SHP77 (cell line): ENCODE measurements around the gene GPATCH8.
"Not testable (repeated sequence)": the region's sequence is repeated elsewhere in the genome, so short reads cannot be mapped to it uniquely, and the experiment has no call there.

Source experiments
- DNase-seq, 2 experiments: peaks; one replicate each; lab custom pipeline; 2025; lab: John Stamatoyannopoulos, UW

GPATCH8 gene

DNA sequence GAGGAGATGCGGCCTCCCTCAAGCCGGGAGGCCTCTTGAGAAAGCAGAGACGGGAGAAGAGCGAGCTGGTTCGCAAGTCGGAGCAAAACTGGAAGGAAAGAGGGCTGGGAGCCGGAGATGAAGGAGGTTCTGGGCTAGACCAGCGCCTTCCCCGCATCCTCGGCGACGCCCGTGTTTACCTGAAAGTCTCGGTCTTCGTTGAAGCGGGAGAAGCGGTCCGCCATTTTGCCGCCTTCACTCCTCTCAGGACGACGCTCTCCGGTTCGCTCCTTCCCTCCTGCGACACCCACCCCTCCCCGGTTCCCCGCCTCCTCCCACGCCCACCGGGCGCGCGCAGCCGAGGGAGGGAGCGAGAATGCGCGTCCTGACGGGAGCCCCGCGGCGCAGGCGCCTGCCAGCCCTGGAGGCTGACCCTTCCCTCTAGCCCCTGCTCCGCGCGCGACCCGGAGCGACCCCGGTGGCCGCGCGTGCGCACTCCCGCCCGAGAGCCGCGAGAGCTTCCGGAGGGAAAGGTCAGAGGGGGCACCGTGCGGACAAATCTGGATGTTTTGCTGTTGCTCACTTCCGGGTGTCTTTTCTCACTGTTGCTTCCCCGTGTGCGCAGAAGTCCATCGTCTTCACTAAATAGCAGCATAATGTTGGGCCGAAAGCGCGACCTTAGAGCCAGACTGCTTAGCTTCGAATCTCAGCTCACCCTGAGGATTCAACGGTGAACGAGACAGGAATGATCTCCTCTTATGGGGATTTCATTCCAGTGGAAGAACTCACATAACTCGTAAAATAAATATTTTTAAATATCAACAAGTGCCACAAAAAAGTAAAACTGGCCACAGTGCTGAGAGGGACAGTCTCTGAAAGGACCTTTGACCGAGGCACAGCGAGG lies at the start of gene GPATCH8:
TSS of gene GPATCH8 (minus strand) at position 260 of the 883 bp plus-strand sequence. CDS start at position 224, 36 bp downstream.
- DNase-seq = peak; percentile 91 to 94

DNA sequence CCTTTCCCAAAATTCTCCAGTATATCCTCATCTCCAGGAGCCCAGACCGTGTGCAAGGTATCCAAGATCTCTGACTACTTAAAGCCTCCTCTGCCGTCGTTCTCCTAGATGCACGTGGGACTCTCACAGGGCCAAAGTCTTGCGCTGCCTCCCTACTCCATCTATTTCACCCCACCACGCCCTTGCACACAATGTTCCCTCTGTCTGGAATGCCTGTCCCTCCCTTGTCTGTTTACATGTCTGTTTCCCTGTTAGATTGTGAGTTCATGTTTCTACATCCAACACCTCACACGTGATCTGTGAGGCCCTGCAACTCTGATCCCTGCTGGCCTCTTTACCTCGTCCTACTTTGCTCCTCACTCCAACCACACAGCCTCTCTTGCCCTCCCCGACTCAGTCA lies 49.2 kb upstream of the GPATCH8 start:
- DNase-seq = no peak

DNA sequence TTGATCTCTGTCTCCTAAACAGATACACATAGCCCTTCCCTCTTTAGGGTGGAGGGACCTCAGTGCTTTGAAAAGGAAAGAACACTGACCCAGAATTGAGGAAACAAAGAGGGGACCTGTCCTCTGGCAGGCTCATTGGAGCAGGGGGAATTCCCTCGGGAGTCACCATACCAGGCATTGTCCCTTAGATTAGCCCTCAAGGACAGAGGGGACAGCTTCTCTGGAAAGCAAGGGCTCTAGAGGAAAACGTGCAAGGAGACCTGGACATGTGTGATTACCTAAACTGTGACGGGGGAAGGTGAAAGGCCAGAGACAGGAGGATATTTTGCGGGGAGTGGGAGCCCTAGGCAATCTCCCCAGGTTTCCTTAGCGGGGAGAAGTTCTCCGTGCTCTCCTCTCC lies 46.5 kb upstream of the GPATCH8 start:
- no peak for DNase-seq

DNA sequence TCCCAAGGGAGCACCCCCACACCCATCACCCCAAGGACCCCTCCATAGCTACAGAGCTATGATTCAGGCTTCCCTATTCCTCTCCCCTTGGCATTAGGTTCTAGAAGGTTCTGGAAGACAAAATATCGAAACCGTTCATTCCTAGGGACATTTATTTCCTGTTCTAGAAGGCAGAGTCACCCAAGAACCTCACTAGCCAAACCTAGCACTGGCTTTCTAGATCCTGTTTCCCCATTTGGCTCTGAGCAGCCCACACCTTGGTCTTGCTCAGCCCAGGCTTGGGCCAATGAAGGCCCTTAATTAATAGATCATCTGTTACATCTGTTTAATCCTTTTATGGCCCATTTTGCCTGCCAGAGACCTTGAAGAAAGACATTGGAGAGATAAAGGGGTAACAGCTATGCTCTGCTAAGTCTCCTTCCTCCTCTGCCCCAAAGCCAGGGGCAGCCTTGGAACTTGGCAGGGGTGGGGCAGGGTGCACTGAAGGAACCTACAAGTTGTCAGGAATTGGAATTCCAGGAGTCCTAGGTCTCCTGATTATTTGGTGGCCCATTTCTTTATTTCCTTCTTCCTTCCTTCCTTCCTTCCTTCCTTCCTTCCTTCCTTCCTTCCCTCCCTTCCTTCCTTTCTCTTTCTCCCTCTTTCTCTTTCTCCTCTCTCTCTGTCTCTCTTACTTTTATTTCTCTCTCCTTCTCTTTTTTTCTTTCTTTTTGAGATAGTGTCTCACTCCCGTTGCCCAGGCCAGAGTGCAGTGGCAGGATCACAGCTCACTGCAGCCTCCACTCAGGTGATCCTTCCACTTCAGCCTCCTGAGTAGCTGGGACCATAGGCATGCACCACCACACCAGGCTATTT lies 45.4 kb upstream of the GPATCH8 start:
- no peak for DNase-seq

DNA sequence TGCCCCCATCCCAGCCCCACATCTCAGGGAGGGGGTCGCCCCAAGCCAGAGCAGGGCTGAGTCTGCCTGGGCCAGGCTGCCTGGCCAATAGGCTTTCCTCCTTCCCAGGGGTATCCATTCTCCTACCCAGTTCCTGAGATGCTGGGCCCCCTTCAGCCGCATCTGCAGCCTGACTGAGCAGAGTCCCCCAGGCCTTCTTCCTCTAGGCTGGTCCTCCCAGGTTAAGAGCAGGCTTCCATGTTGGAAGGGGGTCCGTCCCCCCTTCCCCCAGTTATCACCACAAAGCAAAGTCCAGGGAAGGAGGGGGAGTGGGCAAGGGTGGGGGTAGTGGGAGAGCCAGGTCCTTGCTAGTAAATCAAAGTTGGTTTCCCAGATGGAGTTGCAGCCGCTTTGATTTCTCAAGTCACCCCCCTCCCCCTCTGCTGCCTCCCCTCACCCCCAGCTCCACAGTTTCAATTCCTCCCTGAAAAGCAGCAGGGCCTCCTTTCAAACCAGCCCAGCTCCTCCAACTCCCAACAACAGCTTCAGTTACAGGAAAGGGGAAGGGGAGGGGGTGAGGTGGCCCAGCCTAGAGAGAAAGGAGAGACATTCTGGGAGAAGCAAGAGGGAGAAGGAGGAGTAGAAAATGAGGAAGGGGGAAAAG lies 44.5 kb upstream of the GPATCH8 start:
- DNase-seq = no peak

DNA sequence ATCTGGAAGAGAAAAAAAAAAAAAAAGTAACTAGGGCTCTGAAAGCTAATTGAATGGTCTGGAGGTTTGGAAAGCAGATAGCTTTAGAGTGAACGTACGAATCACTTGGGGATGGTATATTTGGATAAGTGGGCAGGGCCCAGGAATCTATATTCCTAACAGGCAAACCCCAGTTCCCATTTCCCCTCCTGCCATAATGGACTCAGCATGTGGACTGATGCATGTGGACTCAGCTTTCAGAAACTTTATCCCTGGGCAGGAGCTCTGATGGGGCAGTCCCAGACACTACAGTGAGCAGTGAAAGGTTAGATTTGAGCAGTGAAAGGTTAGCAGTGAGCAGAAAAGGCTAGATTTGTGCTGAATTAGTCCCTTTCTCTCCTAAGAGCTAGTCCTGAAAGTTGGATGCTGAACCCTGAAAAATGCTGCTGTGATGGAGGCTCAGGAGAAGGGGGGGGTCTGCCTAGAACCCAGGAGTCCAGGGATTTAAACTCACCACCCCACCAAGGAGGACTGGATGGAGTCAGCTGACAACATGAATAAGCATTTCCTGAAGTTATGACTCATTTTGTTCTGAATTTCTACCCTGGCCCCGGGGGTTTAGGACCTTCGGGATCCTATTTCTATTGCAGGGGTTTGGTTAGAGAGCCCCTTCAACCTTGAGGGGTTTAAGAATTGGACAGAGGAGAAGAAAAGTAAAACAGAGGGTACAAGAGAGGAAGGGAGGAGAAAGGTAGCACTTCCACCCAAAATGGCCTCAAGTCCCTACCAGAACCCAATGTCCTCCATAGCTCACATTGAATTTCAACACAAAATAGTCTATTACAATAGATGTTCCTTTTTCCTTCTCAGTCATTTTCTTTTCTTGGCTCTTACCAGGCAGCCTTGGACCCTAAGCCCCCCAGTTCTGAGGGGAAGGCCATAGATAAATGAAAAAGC lies 43.7 kb upstream of the GPATCH8 start:
- no peak for DNase-seq

DNA sequence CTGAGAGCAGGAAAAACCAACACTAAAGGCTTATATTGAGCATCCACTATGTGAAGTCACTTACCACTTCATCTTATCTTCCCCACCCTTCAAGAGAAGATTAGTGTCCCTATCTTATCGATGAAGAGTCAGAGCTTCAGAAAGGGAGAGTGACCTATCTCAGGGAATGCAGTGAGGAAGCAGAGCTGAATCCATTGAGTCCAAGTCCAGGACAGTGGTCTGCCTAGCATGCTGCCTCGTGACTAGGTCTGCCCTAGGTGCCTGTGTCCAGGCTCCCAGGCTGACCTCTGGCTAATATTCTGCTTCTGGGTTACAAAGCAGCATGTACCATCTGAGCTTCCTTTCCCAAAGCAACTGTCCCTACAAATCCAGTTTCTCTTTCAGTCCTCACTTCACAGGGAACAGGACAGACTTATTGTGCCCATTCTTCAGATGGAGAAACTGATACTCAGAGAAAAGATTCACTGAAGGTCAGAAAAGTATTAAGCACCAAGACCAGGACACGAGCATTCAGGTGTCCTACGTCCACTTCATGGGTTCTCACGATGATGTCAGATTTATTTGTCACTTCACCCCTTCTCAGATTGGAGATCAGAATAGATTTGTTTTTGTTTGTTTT lies 40.8 kb upstream of the GPATCH8 start:
- no peak for DNase-seq

DNA sequence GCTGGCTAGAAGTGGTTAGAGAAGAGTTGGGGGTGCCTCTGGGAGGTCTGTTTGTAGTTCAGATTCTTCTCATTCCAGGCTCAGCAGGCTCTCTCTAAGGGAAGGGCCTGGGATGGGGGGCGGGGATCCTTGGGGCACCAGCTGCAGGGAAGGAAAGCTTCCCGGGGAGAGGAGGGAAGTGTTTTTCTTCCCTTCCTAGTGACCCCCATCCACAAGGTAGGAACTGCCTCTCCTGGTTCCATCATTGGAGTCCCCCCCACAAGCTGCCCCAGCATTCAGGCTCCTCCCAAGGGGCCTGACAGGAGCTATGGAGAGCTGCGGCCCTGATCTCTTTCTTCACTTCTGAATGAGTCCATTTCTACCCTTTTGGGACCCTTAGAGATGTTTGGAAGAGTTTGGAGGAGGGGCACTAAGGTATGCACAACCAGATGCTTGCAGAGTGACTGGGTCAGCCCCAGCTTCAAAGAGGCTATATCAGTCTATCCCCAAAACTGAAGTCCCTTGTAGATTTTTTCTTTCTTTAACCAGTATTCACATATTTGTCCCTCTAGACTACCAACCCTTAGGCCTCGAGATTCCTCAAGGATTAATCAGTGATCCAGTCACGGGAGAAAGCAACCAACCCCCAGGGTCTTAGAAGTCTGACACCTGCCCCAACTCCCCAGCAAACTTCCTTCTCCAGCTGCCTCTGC lies 40.2 kb upstream of the GPATCH8 start:
- DNase-seq = no peak

DNA sequence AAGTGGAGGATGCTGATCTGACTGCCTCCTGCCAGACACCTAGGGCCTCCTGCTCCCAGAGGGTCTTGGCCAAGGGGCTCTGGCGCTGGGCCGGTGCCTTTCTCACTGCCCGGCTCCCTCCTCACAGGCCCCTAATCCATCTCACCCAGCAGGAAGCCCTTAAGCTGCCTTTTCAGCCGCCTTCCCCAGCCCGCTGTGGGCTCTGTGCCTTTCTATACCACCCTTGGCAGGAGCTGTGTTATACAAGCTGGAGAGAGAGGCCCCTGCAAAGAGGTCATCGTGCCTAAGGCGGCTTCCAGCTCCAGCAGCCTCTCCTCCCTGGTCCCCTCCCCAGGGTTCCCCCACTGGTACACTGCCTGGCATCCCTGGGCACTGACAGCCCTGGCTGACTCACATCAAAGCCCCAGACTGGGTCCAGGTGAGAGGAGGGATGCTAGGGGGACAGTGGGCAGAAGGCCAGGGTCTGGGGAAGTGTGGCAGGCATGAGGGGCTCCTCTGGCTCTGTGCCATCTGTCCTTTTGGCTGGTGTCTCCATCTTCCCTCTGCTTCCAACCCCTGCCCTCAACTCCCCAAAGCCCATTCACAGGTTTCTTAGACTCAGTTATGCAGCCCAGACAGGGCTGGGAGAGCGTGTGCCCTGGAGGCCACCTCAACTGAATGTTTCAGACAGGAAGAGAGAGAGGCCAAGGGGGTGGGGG lies 38.8 kb upstream of the GPATCH8 start:
- no peak for DNase-seq

DNA sequence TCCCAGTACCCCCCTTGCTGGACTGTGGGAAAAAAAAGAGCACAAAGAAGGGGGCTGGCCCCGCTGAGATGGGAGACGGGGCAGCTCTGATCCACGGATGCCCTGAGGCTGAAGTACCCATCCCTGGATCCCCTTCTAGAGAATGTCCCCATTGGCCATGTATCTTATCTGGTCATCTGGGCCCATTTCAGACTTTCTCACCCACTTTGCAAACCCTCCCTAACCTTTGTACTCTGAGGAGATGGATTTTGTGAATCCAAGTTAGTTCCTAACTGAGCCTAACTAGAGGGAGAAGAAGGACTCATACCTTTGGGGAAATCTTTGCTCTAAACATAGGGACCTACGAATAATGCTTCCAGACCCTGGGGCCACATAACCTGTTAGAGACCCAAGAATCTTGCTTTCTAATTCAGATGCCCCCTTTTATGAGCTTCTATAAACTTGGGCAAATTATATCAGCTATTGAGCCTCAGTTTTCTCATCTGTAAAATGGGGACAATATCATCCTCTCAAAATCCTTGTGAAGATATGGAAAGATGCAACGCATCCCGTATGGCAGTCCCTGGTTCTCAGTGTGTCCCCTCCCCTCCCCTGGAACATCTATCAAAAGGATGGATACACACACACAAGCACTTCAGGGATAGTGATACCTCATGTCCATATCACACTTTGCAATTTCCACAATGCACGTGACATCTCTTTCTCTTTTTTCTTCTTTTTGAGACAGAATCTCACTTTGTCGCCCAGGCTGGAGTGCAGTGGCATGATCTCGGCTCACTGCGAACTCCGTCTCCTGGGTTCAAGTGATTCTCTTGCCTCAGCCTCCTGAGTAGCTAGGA lies 37.3 kb upstream of the GPATCH8 start:
- DNase-seq = no peak

DNA sequence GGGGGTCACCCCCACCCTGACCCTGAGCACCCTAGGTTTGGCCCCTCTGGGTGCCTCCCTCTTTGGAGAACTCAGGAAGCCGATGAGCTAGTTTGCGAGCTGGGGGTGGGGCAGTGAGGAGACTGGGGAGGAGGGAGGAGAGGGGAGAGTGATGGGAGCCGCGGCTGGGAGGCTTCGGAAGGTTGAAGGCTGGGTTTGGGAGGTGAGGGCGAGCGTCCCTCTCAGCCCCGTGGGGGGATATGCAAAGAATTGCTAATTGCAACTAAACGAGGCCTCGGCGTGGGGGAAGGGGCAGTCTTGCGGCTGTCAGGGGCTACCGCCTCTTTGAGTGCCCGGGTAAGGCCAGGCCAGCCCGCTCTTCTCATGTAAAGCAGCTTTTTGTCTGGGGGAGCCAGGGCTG lies 36.5 kb upstream of the GPATCH8 start:
- no peak for DNase-seq

DNA sequence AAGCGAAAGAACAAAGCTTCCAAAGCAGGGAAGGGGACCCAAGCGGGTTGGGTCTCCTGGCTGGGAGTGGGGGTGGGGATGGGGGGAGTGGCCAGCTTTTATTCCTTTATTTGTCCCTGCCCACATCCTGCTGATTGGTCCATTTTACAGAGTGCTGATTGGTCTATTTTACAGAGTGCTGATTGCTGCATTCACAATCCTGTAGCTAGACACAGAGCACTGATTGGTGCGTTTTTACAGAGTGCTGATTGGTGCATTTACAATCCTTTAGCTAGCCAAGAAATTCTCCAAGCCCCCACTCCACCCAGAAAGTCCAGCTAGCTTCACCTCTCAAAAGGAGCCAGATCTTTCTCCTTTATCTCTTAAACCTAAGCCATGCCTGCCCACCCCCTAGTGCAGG lies 34.7 kb upstream of the GPATCH8 start:
- not testable (repeated sequence) for DNase-seq

DNA sequence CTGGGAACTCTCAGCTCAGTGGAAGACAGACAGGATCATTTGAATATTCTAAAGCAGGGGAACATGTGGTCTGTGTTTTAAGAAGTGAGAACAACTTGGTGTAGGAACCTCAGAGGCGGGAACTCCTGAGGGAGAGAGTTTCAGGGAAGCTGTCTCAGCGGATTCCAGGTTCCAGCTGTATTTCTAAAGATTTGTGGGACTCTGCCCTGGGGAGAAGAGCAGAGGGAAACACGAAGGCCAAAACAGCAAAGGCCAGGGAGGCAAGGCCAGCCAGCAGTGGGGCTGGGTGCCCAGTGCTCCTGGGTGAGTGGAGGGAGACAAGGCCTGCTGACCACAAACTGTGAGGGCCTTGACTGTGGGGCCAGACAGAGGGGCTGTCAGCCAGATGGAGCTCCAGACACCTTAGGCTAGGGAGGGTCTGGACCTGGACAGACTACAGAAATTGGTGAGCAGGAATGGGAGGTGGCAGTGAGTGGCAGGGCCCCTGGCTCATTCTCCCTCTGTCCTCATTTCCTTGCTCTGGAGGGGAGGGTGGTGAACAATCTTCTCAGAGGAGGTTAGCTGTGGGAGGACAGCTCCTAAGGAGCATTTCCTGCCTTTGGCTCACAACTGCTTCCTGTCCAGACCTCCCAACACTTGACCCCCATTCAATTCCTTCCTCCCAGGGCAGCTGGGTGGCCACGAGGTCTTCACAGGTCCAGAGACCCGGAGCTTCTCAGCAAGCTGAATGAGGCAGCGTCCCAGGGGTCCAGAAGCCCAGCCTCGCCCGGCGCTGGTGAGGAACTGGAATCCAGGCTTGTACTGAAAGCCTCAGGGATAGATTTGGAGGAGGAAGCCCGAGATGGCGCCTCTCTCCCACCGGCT lies 33.1 kb upstream of the GPATCH8 start:
- DNase-seq = no peak

DNA sequence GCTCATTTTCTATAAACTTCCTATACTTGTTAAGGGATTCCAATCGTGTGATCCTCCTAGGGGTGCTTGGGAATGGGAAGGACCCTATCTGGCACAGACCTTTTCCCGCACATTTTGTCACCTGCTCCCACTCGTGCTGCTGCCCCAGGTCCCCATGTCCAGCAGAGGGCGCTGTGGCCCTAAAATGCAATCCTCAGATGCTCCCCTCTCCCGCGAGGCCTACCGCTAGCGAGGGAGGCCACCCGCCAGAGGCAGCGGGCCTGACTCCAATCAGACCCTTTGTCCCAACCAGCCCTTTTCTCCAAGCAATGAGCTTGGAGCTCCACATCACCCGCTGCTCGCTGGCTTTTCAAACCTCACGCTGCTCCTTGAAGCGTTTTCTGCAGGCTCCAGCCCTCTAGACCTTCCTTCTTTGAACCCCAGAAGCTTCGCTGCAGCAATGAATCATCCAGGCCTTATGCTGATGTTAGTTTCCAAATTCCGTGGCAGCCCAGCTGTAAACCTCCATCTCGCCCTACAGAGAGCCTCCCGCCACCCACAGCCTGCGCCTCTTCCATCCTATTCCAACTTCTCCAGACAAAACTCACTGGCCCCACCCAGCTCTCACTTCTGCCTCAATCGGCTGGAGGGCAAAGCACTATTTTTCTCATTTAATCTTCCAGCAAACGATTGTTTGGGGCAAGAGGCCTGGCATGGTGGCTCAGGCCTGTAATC lies 30.5 kb upstream of the GPATCH8 start:
- DNase-seq = peak; percentile 88 to 91

DNA sequence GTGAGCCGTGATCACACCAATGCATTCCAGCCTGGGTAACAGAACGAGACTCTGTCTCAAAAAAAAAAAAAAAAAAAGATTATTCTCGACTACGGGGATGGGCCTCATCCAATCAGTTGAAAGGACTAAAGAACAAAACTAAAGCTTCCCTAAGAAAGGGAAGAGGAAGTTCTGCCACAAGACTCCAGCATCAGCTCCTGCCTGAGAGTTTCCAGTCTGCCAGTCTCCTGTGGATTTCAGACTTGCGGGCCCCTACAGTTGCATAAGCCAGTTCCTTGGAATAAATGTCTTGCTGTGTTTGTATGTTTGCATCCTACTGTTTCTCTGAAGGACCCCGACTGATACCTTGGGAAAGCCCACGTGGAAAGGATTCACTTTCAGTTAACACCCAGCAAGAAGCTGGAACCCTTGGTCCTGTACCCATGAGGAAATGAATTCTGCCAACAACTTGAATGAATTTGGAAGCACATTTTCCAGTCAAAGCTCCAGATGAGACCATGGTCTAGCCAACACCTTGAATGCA lies 27.8 kb upstream of the GPATCH8 start:
- no peak for DNase-seq

DNA sequence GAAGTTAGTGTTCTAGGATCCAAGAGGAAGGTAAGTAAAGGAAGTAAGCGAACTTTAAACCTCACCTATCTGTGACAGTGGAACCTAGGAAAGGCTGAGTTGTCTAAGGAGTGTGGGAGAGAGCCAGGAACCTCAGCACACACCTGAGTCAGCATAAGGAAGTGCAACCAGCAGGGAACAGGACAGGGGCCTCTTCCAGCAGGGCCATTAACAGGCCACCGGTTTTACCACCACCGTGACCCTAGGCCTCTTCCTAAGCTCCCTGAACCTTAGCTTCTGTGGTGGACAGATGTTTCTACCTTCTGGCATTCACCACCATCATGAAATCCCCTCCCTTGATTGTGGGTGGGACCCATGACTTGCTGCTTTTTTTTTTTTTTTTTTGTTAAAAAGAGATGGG lies 26.7 kb upstream of the GPATCH8 start:
- DNase-seq = no peak

DNA sequence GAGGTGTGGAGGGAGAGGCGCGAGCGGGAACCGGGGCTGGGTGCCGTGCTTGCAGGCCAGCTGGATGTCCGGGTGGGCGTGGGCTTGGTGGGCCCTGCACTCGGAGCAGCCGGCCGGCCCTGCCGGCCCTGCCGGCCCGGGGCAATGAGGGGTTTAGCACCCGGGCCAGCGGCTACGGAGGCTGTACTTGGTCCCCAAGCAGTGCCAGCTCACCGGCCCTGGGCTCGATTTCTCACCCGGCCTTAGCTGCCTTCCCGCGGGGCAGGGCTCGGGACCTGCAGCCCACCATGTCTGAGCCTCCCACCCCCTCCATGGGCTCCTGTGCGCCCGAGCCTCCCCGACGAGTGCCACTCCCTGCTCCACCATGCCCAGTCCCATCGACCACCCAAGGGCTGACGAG lies 24.7 kb upstream of the GPATCH8 start:
- no peak for DNase-seq
